HEK293 (cell line): Measurements from ENCODE around the gene IL36G.

Experiments
- CTCF ChIA-PET: fragments of 350-600 bp; formaldehyde crosslinking; extraction: SDS; loops from one replicate; lab custom pipeline; 2021; ENCODE audit warnings: antibody characterized with exemption; lab: Yijun Ruan, JAX
- POLR2A ChIA-PET: fragments of 300-600 bp; formaldehyde crosslinking; extraction: SDS; loops from one replicate; lab custom pipeline; 2020; ENCODE audit warnings: antibody characterized with exemption, inconsistent platforms; lab: Yijun Ruan, JAX
- H3K27ac ChIP-seq: fragments of 200-500 bp; sonication (Bioruptor generic); 2 replicates; pipeline ENCODE4 v1.5.1; 2014; ENCODE audit warnings: low read depth, low read length, control low read depth, inconsistent platforms; ENCODE audit errors: extremely low read depth
- H3K36me3 ChIP-seq, 2 experiments: fragments of 200-500 bp in 1 of 2; sonication (Bioruptor generic) in 1 of 2; 1 replicate in 1 of 2; 2 replicates in 1 of 2; pipeline ENCODE4 v1.5.1; 2014 to 2017; ENCODE audit warnings: inconsistent platforms in 2 of 2, low read length in 2 of 2; ENCODE audit not compliant: control insufficient read depth in 2 of 2, insufficient read depth in 1 of 2
- H3K4me1 ChIP-seq: fragments of 200-500 bp; sonication (Bioruptor generic); 2 replicates; pipeline ENCODE4 v1.5.1; 2014; ENCODE audit warnings: mild to moderate bottlenecking, low read length, inconsistent platforms; ENCODE audit not compliant: control insufficient read depth, insufficient read depth
- H3K4me3 ChIP-seq: 2 replicates; pipeline ENCODE4 v1.5.1; 2011; ENCODE audit warnings: low read depth, mild to moderate bottlenecking, control low read depth, low read length, moderate library complexity
- H3K9me3 ChIP-seq: fragments of 200-500 bp; sonication (Bioruptor generic); 2 replicates; pipeline ENCODE4 v1.5.1; 2014; ENCODE audit warnings: low read depth, low read length, inconsistent platforms; ENCODE audit not compliant: control insufficient read depth, insufficient read depth
- GLI4 ChIP-seq: fragments of 450-650 bp; formaldehyde crosslinking; IDR thresholded peaks from 2 replicates; pipeline ENCODE4 v1.5.1; 2016; ENCODE audit warnings: missing biosample characterization, missing genetic modification characterization
- GLIS2 ChIP-seq: fragments of 450-650 bp; formaldehyde crosslinking; IDR thresholded peaks from 2 replicates; pipeline ENCODE4 v1.5.1; 2016; ENCODE audit warnings: missing biosample characterization, missing genetic modification characterization
- KLF7 ChIP-seq: fragments of 450-650 bp; formaldehyde crosslinking; IDR thresholded peaks from 2 replicates; pipeline ENCODE4 v1.5.1; 2016; ENCODE audit warnings: missing biosample characterization, missing genetic modification characterization, borderline replicate concordance
- KLF8 ChIP-seq: fragments of 450-650 bp; formaldehyde crosslinking; IDR thresholded peaks from 2 replicates; pipeline ENCODE4 v1.5.1; 2016; ENCODE audit warnings: missing biosample characterization, missing genetic modification characterization
- OVOL3 ChIP-seq: fragments of 450-650 bp; formaldehyde crosslinking; IDR thresholded peaks from 2 replicates; pipeline ENCODE4 v1.5.1; 2016; ENCODE audit warnings: missing biosample characterization, missing genetic modification characterization
- PBX3 ChIP-seq: sonication (generic); formaldehyde crosslinking; IDR thresholded peaks from 2 replicates; pipeline ENCODE4 v1.8.1; 2022; ENCODE audit warnings: mild to moderate bottlenecking, moderate library complexity, missing genetic modification reagents
- RBAK ChIP-seq: fragments of 450-650 bp; formaldehyde crosslinking; IDR thresholded peaks from 2 replicates; pipeline ENCODE4 v1.5.1; 2016; ENCODE audit warnings: missing biosample characterization, missing genetic modification characterization
- SCRT2 ChIP-seq: fragments of 450-650 bp; formaldehyde crosslinking; IDR thresholded peaks from 2 replicates; pipeline ENCODE4 v1.5.1; 2016; ENCODE audit warnings: missing biosample characterization, missing genetic modification characterization
- ZBTB20 ChIP-seq: fragments of 450-650 bp; formaldehyde crosslinking; IDR thresholded peaks from 2 replicates; pipeline ENCODE4 v1.5.1; 2016; ENCODE audit warnings: missing biosample characterization, missing genetic modification characterization
- ZBTB26 ChIP-seq: fragments of 450-650 bp; formaldehyde crosslinking; optimal IDR thresholded peaks from 2 replicates; pipeline ENCODE3; 2016; ENCODE audit warnings: missing biosample characterization, mild to moderate bottlenecking, missing genetic modification characterization
- ZBTB49 ChIP-seq: fragments of 450-650 bp; formaldehyde crosslinking; IDR thresholded peaks from 2 replicates; pipeline ENCODE4 v1.5.1; 2016; ENCODE audit warnings: missing biosample characterization, missing genetic modification characterization, low read depth
- ZBTB8A ChIP-seq: fragments of 450-650 bp; formaldehyde crosslinking; IDR thresholded peaks from 2 replicates; pipeline ENCODE4 v1.5.1; 2016; ENCODE audit warnings: missing biosample characterization, missing genetic modification characterization
- ZNF24 ChIP-seq: fragments of 450-650 bp; formaldehyde crosslinking; IDR thresholded peaks from 2 replicates; pipeline ENCODE4 v1.5.1; 2016; ENCODE audit warnings: missing biosample characterization, missing genetic modification characterization
- ZNF266 ChIP-seq: fragments of 450-650 bp; formaldehyde crosslinking; IDR thresholded peaks from 2 replicates; pipeline ENCODE4 v1.5.1; 2016; ENCODE audit warnings: missing biosample characterization, missing genetic modification characterization, low read depth
- ZNF302 ChIP-seq: fragments of 450-650 bp; formaldehyde crosslinking; IDR thresholded peaks from 2 replicates; pipeline ENCODE4 v1.5.1; 2016; ENCODE audit warnings: missing biosample characterization, missing genetic modification characterization, low read depth
- ZNF362 ChIP-seq: fragments of 450-650 bp; formaldehyde crosslinking; IDR thresholded peaks from 2 replicates; pipeline ENCODE4 v1.5.1; 2016; ENCODE audit warnings: missing biosample characterization, missing genetic modification characterization
- ZNF366 ChIP-seq: fragments of 450-650 bp; formaldehyde crosslinking; conservative IDR thresholded peaks from 2 replicates; pipeline ENCODE4 v1.5.1; 2016; ENCODE audit warnings: missing biosample characterization, missing genetic modification characterization
- ZNF488 ChIP-seq: fragments of 450-650 bp; formaldehyde crosslinking; IDR thresholded peaks from 2 replicates; pipeline ENCODE4 v1.5.1; 2016; ENCODE audit warnings: missing biosample characterization, missing genetic modification characterization
- ZNF501 ChIP-seq: fragments of 450-650 bp; formaldehyde crosslinking; IDR thresholded peaks from 2 replicates; pipeline ENCODE4 v1.5.1; 2016; ENCODE audit warnings: missing biosample characterization, missing genetic modification characterization
- ZNF510 ChIP-seq: fragments of 450-650 bp; formaldehyde crosslinking; IDR thresholded peaks from 2 replicates; pipeline ENCODE4 v1.5.1; 2018; ENCODE audit warnings: mild to moderate bottlenecking, missing genetic modification characterization, missing biosample characterization; ENCODE audit not compliant: insufficient replicate concordance
- ZNF580 ChIP-seq: fragments of 450-650 bp; formaldehyde crosslinking; IDR thresholded peaks from 2 replicates; pipeline ENCODE4 v1.5.1; 2016; ENCODE audit warnings: missing biosample characterization, missing genetic modification characterization
- ZNF76 ChIP-seq: fragments of 450-650 bp; formaldehyde crosslinking; IDR thresholded peaks from 2 replicates; pipeline ENCODE4; 2016; ENCODE audit warnings: low read depth, missing biosample characterization, missing genetic modification characterization, borderline replicate concordance
- ZNF791 ChIP-seq: fragments of 450-650 bp; formaldehyde crosslinking; IDR thresholded peaks from 2 replicates; pipeline ENCODE4 v1.5.1; 2016; ENCODE audit warnings: missing biosample characterization, missing genetic modification characterization

IL36G gene

GRCh38 chr2:112959109-112959812, 18.5 kb upstream of the IL36G start (continued):
- no peak for TF ChIP-seq ZNF580 (tag by site-specific recombination)
- no peak for TF ChIP-seq GLIS2 (tag by site-specific recombination)
- TF ChIP-seq ZBTB26 (tag by site-specific recombination) = no peak

- ChIA-PET POLR2A (no interaction called here), CTCF (interaction anchor here (0.5 to 4.8 kb wide), 14 partner anchors 10 to 334 kb away, joined by 3 to 48 read pairs (median 4); no protein-coding TSS in a partner anchor)
- TF ChIP-seq KLF8 (tag by site-specific recombination) (no peak), ZNF488 (tag by site-specific recombination) (no peak), ZNF362 (tag by site-specific recombination) (no peak), RBAK (tag by site-specific recombination) (no peak), SCRT2 (tag by site-specific recombination) (no peak), ZNF501 (tag by site-specific recombination) (no peak), OVOL3 (tag by site-specific recombination) (no peak), ZBTB8A (tag by site-specific recombination) (no peak), ZNF76 (tag by site-specific recombination) (no peak), ZNF510 (tag by site-specific recombination) (no peak), GLI4 (tag by site-specific recombination) (no peak), ZBTB20 (tag by site-specific recombination) (no peak), ZNF366 (no peak), ZBTB49 (tag by site-specific recombination) (no peak), ZNF302 (no peak), ZNF24 (tag by site-specific recombination) (no peak), ZNF791 (tag by site-specific recombination) (no peak), KLF7 (tag by site-specific recombination) (no peak), PBX3 (CRISPR knock-in tag) (no peak), ZNF266 (tag by site-specific recombination) (no peak)
- no peak overlapping the region for H3K27ac ChIP-seq
- H3K4me3 ChIP-seq = no peak overlapping the region
- H3K9me3 ChIP-seq = no peaks in the 10 kb centered on the region
- H3K4me1 ChIP-seq = no peaks in the 10 kb centered on the region
- no peaks in the 10 kb centered on the region for H3K36me3 ChIP-seq
Measured at GRCh38 chr2:112960230-112960825, 17.5 kb upstream of the IL36G start.
